ENCODE measurements around the gene WDR45B. TPM values are rescaled to one million over a fixed set of nuclear protein-coding genes. Genes with fewer than 3 reads are reported as not detected.
A peak's percentile ranks its signal among the peaks of the same experiment; 100 is the strongest.

The WDR45B gene
- total RNA-seq, 1 experiment from 2014 or later: 96.5 TPM

DNA sequence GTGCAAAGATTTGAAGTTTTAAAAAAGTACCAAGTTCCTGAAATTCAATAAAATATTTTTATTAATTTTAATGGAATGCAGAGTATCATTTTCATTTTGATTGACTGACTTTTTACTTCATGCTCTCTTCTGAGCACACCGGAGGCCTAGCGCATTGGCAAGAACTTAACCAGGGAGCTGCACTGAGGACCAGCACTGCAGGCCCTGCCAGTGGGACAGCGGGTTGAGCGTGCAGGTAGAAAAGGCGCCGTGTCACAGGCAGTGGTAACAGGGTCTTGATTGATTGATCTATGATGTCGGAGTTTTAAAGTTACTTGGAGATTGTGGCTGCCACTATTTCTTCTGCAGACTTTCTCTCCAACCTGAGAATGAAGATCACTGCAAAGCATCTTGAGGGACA lies 43.7 kb downstream of the WDR45B start (continued):
- TF ChIP-seq, protein P1, sequence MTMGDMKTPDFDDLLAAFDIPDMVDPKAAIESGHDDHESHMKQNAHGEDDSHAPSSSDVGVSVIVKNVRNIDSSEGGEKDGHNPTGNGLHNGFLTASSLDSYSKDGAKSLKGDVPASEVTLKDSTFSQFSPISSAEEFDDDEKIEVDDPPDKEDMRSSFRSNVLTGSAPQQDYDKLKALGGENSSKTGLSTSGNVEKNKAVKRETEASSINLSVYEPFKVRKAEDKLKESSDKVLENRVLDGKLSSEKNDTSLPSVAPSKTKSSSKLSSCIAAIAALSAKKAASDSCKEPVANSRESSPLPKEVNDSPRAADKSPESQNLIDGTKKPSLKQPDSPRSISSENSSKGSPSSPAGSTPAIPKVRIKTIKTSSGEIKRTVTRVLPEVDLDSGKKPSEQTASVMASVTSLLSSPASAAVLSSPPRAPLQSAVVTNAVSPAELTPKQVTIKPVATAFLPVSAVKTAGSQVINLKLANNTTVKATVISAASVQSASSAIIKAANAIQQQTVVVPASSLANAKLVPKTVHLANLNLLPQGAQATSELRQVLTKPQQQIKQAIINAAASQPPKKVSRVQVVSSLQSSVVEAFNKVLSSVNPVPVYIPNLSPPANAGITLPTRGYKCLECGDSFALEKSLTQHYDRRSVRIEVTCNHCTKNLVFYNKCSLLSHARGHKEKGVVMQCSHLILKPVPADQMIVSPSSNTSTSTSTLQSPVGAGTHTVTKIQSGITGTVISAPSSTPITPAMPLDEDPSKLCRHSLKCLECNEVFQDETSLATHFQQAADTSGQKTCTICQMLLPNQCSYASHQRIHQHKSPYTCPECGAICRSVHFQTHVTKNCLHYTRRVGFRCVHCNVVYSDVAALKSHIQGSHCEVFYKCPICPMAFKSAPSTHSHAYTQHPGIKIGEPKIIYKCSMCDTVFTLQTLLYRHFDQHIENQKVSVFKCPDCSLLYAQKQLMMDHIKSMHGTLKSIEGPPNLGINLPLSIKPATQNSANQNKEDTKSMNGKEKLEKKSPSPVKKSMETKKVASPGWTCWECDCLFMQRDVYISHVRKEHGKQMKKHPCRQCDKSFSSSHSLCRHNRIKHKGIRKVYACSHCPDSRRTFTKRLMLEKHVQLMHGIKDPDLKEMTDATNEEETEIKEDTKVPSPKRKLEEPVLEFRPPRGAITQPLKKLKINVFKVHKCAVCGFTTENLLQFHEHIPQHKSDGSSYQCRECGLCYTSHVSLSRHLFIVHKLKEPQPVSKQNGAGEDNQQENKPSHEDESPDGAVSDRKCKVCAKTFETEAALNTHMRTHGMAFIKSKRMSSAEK (CRISPR knock-in tag; IDR thresholded peaks at IDR 0.05; ENCODE audit: borderline replicate concordance): no peak
- TF ChIP-seq, protein P2, sequence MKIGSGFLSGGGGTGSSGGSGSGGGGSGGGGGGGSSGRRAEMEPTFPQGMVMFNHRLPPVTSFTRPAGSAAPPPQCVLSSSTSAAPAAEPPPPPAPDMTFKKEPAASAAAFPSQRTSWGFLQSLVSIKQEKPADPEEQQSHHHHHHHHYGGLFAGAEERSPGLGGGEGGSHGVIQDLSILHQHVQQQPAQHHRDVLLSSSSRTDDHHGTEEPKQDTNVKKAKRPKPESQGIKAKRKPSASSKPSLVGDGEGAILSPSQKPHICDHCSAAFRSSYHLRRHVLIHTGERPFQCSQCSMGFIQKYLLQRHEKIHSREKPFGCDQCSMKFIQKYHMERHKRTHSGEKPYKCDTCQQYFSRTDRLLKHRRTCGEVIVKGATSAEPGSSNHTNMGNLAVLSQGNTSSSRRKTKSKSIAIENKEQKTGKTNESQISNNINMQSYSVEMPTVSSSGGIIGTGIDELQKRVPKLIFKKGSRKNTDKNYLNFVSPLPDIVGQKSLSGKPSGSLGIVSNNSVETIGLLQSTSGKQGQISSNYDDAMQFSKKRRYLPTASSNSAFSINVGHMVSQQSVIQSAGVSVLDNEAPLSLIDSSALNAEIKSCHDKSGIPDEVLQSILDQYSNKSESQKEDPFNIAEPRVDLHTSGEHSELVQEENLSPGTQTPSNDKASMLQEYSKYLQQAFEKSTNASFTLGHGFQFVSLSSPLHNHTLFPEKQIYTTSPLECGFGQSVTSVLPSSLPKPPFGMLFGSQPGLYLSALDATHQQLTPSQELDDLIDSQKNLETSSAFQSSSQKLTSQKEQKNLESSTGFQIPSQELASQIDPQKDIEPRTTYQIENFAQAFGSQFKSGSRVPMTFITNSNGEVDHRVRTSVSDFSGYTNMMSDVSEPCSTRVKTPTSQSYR (CRISPR knock-in tag; IDR thresholded peaks at IDR 0.05): no peak
- TF ChIP-seq ZNF232 (CRISPR knock-in tag; IDR thresholded peaks at IDR 0.05) (no peak), RELA (CRISPR knock-in tag; IDR thresholded peaks at IDR 0.05; ENCODE audit: borderline replicate concordance) (no peak), TEAD4 (CRISPR knock-in tag; IDR thresholded peaks at IDR 0.05) (no peak), ZNF121 (CRISPR knock-in tag; IDR thresholded peaks at IDR 0.05) (no peak), ESRRA (CRISPR knock-in tag; IDR thresholded peaks at IDR 0.05; ENCODE audit: borderline replicate concordance) (no peak), ZBTB21 (CRISPR knock-in tag; IDR thresholded peaks at IDR 0.05; ENCODE audit: borderline replicate concordance) (no peak), ZNF138 (CRISPR knock-in tag; conservative IDR thresholded peaks at IDR 0.05) (no peak), NR1H2 (CRISPR knock-in tag; IDR thresholded peaks at IDR 0.05) (no peak)

DNA sequence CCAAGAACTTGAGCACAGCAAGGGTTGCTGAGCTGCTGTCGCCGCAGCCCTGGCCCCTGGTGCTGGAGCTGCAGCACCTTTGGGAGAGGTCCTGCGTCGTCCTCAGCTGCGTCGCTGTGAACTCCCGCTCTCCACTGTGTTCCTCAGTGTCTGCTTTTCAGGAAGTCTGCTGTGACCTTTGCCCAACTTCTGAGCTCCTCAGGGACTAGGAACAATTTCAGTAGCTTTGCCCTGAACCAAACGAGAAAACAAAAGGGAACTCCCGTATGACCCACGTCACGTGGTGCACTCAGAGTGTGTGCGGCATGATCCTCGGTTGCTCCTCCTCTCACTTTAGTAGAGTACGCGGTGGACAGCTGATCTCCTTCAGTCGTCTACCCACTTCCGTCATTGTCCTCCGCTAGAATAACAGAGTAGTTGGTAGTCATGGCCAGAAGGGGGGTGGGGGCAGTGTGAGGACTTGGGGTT lies 44.2 kb downstream of the WDR45B start:
- ATAC-seq (no peak), DNase-seq (ENCODE audit: low spot score) (no peak)
- Mint-ChIP-seq H3K4me3 (no peak overlapping the region), H3K9me3 (no peaks in the 10 kb centered on the region), H3K27ac (peak overlapping the region; percentile 58), H3K4me1 (peaks cover 15% of the 10 kb centered on the region), H3K27me3 (ENCODE audit: low read depth) (no peaks in the 10 kb centered on the region), H3K36me3 (peaks cover 62% of the 10 kb centered on the region)
- ChIA-PET CTCF (interaction anchor here (0.8 kb wide), 1 partner anchor 12 kb away, joined by 3 read pairs; no protein-coding TSS in a partner anchor), POLR2A (no interaction called here)
- TF ChIP-seq, protein P3, sequence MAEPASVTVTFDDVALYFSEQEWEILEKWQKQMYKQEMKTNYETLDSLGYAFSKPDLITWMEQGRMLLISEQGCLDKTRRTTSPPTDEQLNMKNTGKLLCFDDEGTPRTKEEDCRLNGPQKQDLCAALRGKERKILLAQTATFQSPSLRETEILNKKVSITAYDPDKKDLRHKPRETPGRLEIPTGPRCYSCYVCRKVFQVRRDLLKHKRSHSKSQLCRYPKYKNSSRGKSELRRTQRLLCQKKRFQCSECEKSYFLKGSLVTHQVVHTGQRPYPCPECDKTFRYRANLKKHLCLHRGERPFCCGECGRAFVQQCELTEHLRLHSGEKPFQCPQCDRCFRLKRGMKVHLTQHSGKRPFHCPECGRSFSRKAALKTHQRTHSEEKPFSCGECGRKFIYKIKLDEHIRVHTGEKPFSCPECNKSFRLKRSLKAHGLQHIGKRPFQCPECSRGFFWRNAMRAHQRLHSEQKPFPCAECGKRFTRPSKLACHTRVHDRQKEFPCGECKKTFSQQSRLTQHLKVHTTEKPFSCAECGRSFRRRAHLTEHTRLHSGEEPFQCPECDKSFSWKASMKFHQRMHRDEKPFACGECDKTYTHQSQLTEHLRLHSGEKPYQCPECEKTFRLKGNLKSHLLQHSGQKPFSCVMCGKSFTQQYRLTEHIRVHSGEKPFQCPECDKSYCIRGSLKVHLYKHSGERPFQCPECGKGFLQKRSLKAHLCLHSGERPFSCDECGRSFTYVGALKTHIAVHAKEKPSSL (CRISPR knock-in tag; conservative IDR thresholded peaks at IDR 0.05): no peak
- TF ChIP-seq SMAD4 (CRISPR knock-in tag; IDR thresholded peaks at IDR 0.05) (no peak), ZNF121 (CRISPR knock-in tag; IDR thresholded peaks at IDR 0.05) (no peak), MXD4 (CRISPR knock-in tag; IDR thresholded peaks at IDR 0.05; ENCODE audit: borderline replicate concordance) (no peak), ZNF416 (CRISPR knock-in tag; IDR thresholded peaks at IDR 0.05) (no peak), NR2C2 (CRISPR knock-in tag; IDR thresholded peaks at IDR 0.05) (no peak), JAZF1 (CRISPR knock-in tag; IDR thresholded peaks at IDR 0.05) (no peak), ELF4 (CRISPR knock-in tag; IDR thresholded peaks at IDR 0.05; ENCODE audit: low read depth) (no peak), RELA (CRISPR knock-in tag; IDR thresholded peaks at IDR 0.05; ENCODE audit: borderline replicate concordance) (no peak)
- TF ChIP-seq, protein P4, sequence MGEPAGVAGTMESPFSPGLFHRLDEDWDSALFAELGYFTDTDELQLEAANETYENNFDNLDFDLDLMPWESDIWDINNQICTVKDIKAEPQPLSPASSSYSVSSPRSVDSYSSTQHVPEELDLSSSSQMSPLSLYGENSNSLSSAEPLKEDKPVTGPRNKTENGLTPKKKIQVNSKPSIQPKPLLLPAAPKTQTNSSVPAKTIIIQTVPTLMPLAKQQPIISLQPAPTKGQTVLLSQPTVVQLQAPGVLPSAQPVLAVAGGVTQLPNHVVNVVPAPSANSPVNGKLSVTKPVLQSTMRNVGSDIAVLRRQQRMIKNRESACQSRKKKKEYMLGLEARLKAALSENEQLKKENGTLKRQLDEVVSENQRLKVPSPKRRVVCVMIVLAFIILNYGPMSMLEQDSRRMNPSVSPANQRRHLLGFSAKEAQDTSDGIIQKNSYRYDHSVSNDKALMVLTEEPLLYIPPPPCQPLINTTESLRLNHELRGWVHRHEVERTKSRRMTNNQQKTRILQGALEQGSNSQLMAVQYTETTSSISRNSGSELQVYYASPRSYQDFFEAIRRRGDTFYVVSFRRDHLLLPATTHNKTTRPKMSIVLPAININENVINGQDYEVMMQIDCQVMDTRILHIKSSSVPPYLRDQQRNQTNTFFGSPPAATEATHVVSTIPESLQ (CRISPR knock-in tag; IDR thresholded peaks at IDR 0.05): no peak
- TF ChIP-seq, protein P2 (CRISPR knock-in tag; IDR thresholded peaks at IDR 0.05): no peak
- TF ChIP-seq, protein P5, sequence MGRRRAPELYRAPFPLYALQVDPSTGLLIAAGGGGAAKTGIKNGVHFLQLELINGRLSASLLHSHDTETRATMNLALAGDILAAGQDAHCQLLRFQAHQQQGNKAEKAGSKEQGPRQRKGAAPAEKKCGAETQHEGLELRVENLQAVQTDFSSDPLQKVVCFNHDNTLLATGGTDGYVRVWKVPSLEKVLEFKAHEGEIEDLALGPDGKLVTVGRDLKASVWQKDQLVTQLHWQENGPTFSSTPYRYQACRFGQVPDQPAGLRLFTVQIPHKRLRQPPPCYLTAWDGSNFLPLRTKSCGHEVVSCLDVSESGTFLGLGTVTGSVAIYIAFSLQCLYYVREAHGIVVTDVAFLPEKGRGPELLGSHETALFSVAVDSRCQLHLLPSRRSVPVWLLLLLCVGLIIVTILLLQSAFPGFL (CRISPR knock-in tag; IDR thresholded peaks at IDR 0.05; ENCODE audit: borderline replicate concordance): no peak
- TF ChIP-seq, protein P6, sequence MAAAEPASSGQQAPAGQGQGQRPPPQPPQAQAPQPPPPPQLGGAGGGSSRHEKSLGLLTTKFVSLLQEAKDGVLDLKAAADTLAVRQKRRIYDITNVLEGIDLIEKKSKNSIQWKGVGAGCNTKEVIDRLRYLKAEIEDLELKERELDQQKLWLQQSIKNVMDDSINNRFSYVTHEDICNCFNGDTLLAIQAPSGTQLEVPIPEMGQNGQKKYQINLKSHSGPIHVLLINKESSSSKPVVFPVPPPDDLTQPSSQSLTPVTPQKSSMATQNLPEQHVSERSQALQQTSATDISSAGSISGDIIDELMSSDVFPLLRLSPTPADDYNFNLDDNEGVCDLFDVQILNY (CRISPR knock-in tag; IDR thresholded peaks at IDR 0.05): no peak
